HCT116 (cell line): ENCODE measurements around the gene TMPRSS13. TPM values are rescaled to one million over a fixed set of nuclear protein-coding genes. Genes with fewer than 3 reads are reported as not detected.

ENCODE experiments used
- ATAC-seq: fragments of 200-7000 bp; cut with Tn5 transposase; 2 replicates; pipeline ENCODE4 v1.9.1; 2020; ENCODE audit warnings: mild to moderate bottlenecking, moderate library complexity
- BruUV-seq: library from RNA; stranded (reverse); fragments of 400-500 nt; replicated peaks from 2 replicates; lab custom pipeline; 2021; lab: Mats Ljungman, UMichigan
- CTCF ChIA-PET: fragments of 300-600 bp; sonication (Branson Sonifier 250); formaldehyde crosslinking; loops from one replicate; lab custom pipeline; 2021; ENCODE audit warnings: antibody characterized with exemption; lab: Charles Lee
- POLR2A ChIA-PET: fragments of 300-600, 350-600 bp; sonication (Branson Sonifier 250); formaldehyde crosslinking; loops from one replicate; lab custom pipeline; 2021; ENCODE audit warnings: antibody characterized with exemption; lab: Charles Lee
- RAD21 ChIA-PET, 2 experiments: fragments of 300-600 bp; sonication (Branson Sonifier 250); formaldehyde crosslinking; loops; one replicate each; lab custom pipeline; 2023; ENCODE audit warnings: low total read pairs in 2 of 2; ENCODE audit not compliant: uncharacterized antibody in 2 of 2, unreplicated experiment in 2 of 2, low non-redundant PET in 1 of 2; lab: Charles Lee
- DNase-seq: peaks from one replicate; pipeline ENCODE4 v3.0.0-alpha.2; 2010; ENCODE audit warnings: low read depth, low spot score
- H2AFZ ChIP-seq: fragments of 200-600 bp; shearing (Covaris generic), sonication (generic); 2 replicates; pipeline ENCODE4 v1.6.1; 2017; ENCODE audit warnings: low read depth, mixed run types, mixed read lengths, antibody characterized with exemption, low read length; ENCODE audit not compliant: poor library complexity, severe bottlenecking
- H3K27ac ChIP-seq: 2 replicates; pipeline ENCODE4 v1.5.1; 2012; ENCODE audit warnings: low read depth, low read length
- H3K27me3 ChIP-seq: fragments of 200-600 bp; sonication (generic); 2 replicates; pipeline ENCODE4 v1.6.1; 2016; ENCODE audit warnings: mixed run types, low read length, mixed read lengths; ENCODE audit not compliant: insufficient read depth
- H3K36me3 ChIP-seq, 2 experiments: fragments of 200-500 bp in 1 of 2; fragments of 200-600 bp in 1 of 2; sonication (Bioruptor generic) in 1 of 2; sonication (generic) in 1 of 2; 2 replicates each; pipeline versions ENCODE4 v1.5.1 to v1.6.1; 2014 to 2016; ENCODE audit warnings: low read length in 2 of 2, inconsistent platforms in 1 of 2, mixed read lengths in 1 of 2, mixed run types in 1 of 2; ENCODE audit not compliant: insufficient read depth in 2 of 2, control insufficient read depth in 1 of 2
- H3K4me1 ChIP-seq, 2 experiments: fragments of 200-600 bp in 1 of 2; sonication (generic) in 1 of 2; 2 replicates each; pipeline versions ENCODE4 v1.5.1 to v1.6.1; 2012 to 2017; ENCODE audit warnings: low read length in 2 of 2, inconsistent platforms in 1 of 2, mild to moderate bottlenecking in 1 of 2, mixed read lengths in 1 of 2, mixed run types in 1 of 2, moderate library complexity in 1 of 2; ENCODE audit not compliant: insufficient read depth in 2 of 2, control insufficient read depth in 1 of 2
- H3K4me2 ChIP-seq: fragments of 200-600 bp; sonication (generic); 2 replicates; pipeline ENCODE4 v1.6.1; 2017; ENCODE audit warnings: mixed run types, low read length, mixed read lengths
- H3K4me3 ChIP-seq, 2 experiments: fragments of 200-600 bp in 1 of 2; sonication (generic) in 1 of 2; replicated peaks in 1 of 2; 2 replicates each; pipeline ENCODE4 v1.5.1; 2011 to 2016; ENCODE audit warnings: low read length in 2 of 2, control low read depth in 1 of 2, low read depth in 1 of 2, mild to moderate bottlenecking in 1 of 2, mixed read lengths in 1 of 2, mixed run types in 1 of 2
- H3K79me2 ChIP-seq: fragments of 200-600 bp; sonication (generic); 2 replicates; pipeline ENCODE4 v1.6.1; 2017; ENCODE audit warnings: mild to moderate bottlenecking, mixed run types, low read length, moderate library complexity, mixed read lengths; ENCODE audit not compliant: insufficient read depth
- H3K9ac ChIP-seq: fragments of 200-600 bp; sonication (generic); 2 replicates; pipeline ENCODE4 v1.6.1; 2016; ENCODE audit warnings: low read length, mixed read lengths
- H3K9me2 ChIP-seq: fragments of 200-600 bp; sonication (generic), shearing (Covaris generic); 2 replicates; pipeline ENCODE4 v1.6.1; 2017; ENCODE audit warnings: mixed run types, mild to moderate bottlenecking, moderate library complexity; ENCODE audit not compliant: insufficient read depth
- H3K9me3 ChIP-seq, 2 experiments: fragments of 200-500 bp in 1 of 2; fragments of 200-600 bp in 1 of 2; sonication (Bioruptor generic) in 1 of 2; sonication (generic) in 1 of 2; 2 replicates each; pipeline ENCODE4 v1.6.1; 2014 to 2017; ENCODE audit warnings: low read length in 2 of 2, mixed read lengths in 2 of 2, inconsistent platforms in 1 of 2, low read depth in 1 of 2, mild to moderate bottlenecking in 1 of 2, mixed run types in 1 of 2, moderate library complexity in 1 of 2; ENCODE audit not compliant: control insufficient read depth in 1 of 2, insufficient read depth in 1 of 2
- H4K20me1 ChIP-seq: fragments of 200-600 bp; sonication (generic), shearing (Covaris generic); 2 replicates; pipeline ENCODE4 v1.6.1; 2017; ENCODE audit warnings: mixed run types, mild to moderate bottlenecking, moderate library complexity; ENCODE audit not compliant: insufficient read depth
- ATF3 ChIP-seq: IDR thresholded peaks from 2 replicates; pipeline ENCODE4 v1.6.1; 2012
- CBX3 ChIP-seq: IDR thresholded peaks from 2 replicates; pipeline ENCODE4 v1.6.1; 2012; ENCODE audit warnings: low read depth
- CEBPB ChIP-seq: IDR thresholded peaks from 2 replicates; pipeline ENCODE4 v1.6.1; 2012; ENCODE audit warnings: low read depth
- EGR1 ChIP-seq: IDR thresholded peaks from 2 replicates; pipeline ENCODE4 v1.6.1; 2012; ENCODE audit warnings: low read depth
- EZH2phosphoT487 ChIP-seq: fragments of 200-600 bp; IDR thresholded peaks from 2 replicates; pipeline ENCODE4 v1.6.1; 2018; ENCODE audit warnings: antibody characterized with exemption, borderline replicate concordance
- FOSL1 ChIP-seq: IDR thresholded peaks from 2 replicates; pipeline ENCODE4 v1.6.1; 2012; ENCODE audit warnings: low read depth
- JUND ChIP-seq: IDR thresholded peaks from 2 replicates; pipeline ENCODE4 v1.6.1; 2012
- MAX ChIP-seq: IDR thresholded peaks from 2 replicates; pipeline ENCODE4 v1.6.1; 2012
- POLR2A ChIP-seq: IDR thresholded peaks from 2 replicates; pipeline ENCODE4 v1.7.0; 2011; ENCODE audit warnings: borderline replicate concordance; ENCODE audit not compliant: insufficient read depth, insufficient read length; ENCODE audit errors: extremely low read depth
- REST ChIP-seq: IDR thresholded peaks from 2 replicates; pipeline ENCODE4 v1.6.1; 2012; ENCODE audit warnings: low read depth
- SP1 ChIP-seq: IDR thresholded peaks from 2 replicates; pipeline ENCODE4 v1.6.1; 2012; ENCODE audit warnings: low read depth
- TCF7L2 ChIP-seq: IDR thresholded peaks from 2 replicates; pipeline ENCODE4 v1.7.0; 2011; ENCODE audit warnings: borderline replicate concordance, inconsistent platforms; ENCODE audit not compliant: insufficient read depth, insufficient read length; ENCODE audit errors: extremely low read depth
- YY1 ChIP-seq: IDR thresholded peaks from 2 replicates; pipeline ENCODE4 v1.6.1; 2011; ENCODE audit warnings: low read length, low read depth, moderate library complexity, mild to moderate bottlenecking; ENCODE audit not compliant: insufficient replicate concordance; ENCODE audit errors: extremely low read depth
- ZFX ChIP-seq: fragments of 450-650 bp; IDR thresholded peaks from 2 replicates; pipeline ENCODE4 v1.6.1; 2017
- intact Hi-C: fragments of 100-400 bp; cut with micrococcal nuclease; formaldehyde crosslinking; loops from 2 replicates; pipeline ENCODE4 v1.10.0; 2022
- total RNA-seq: library from RNA; stranded (reverse); gene quantifications from one replicate; pipeline ENCODE4 v1.2.1, GENCODE V29; 2021; ENCODE audit not compliant: unreplicated experiment

Gene TMPRSS13
- total RNA-seq, 1 experiment from 2014 or later: 0.52 TPM

- TF ChIP-seq REST (no peak), YY1 (no peak), SP1 (no peak), ZFX (no peak), FOSL1 (no peak)
Measured at GRCh38 chr11:117941976-117942654, 12.9 kb upstream of the TMPRSS13 start (continued).

GRCh38 chr11:117941163-117941707 is 12.0 kb upstream of the TMPRSS13 start:
- H3K9ac ChIP-seq: no peak overlapping the region
- no peaks in the 10 kb centered on the region for H3K36me3 ChIP-seq
- no peak overlapping the region for H3K27ac ChIP-seq
- no peaks in the 10 kb centered on the region for H3K79me2 ChIP-seq
- ChIA-PET RAD21 (no interaction called here), POLR2A (no interaction called here), CTCF (interaction anchor here (0.7 to 9.1 kb wide), 2 partner anchors 16 to 121 kb away, joined by 3 to 224 read pairs; partner anchors contain the start of gene FXYD2)
- no peaks in the 10 kb centered on the region for H3K9me2 ChIP-seq
- no peaks in the 10 kb centered on the region for H3K9me3 ChIP-seq
- ATAC-seq: peak; percentile 85
- peak overlapping the region; percentile 47 for H3K4me2 ChIP-seq
- TF ChIP-seq POLR2A (no peak), EGR1 (no peak), EZH2phosphoT487 (no peak), TCF7L2 (no peak), JUND (peak; percentile 74), REST (no peak), ATF3 (no peak), CBX3 (peak; percentile 63), CEBPB (no peak), FOSL1 (peak; percentile 59; the same call in 1 of the 2 replicates), SP1 (peak; percentile 64; the same call in 1 of the 2 replicates), MAX (peak; percentile 68; the same call in 1 of the 2 replicates)
- no TSS peak for BruUV-seq
- H4K20me1 ChIP-seq: no peaks in the 10 kb centered on the region
- intact Hi-C loops: loop anchor here (10.0 kb wide), 1 partner anchor 516 kb away; no protein-coding TSS in a partner anchor
- no peak overlapping the region for H2AFZ ChIP-seq
- H3K27me3 ChIP-seq: no peaks in the 10 kb centered on the region
- H3K4me1 ChIP-seq: peaks cover 5 to 20% of the 10 kb centered on the region in 2 experiments; a peak in 3 of 4 replicates
- peak; percentile 34 for DNase-seq
- no peak overlapping the region for H3K4me3 ChIP-seq
